HG03196 (cell line): ENCODE results near the gene NAPEPLD.
A peak's percentile ranks its signal among the peaks of the same experiment; 100 is the strongest.
"Not testable (repeated sequence)": the region's sequence is repeated elsewhere in the genome, so short reads cannot be mapped to it uniquely, and the experiment has no call there.

Experiments
- ATAC-seq: cut with Tn5 transposase; IDR thresholded peaks from one replicate; pipeline ENCODE4 v1.9.1; 2021; ENCODE audit not compliant: unreplicated experiment

NAPEPLD gene

GRCh38 chr7:103148994-103149807, at the start of gene NAPEPLD:
Gene NAPEPLD (minus strand): TSS chr7:103149099. CDS start chr7:103128776, 20,323 bp downstream.
- peak; percentile 81 for ATAC-seq

GRCh38 chr7:103198079-103198478, 49.2 kb upstream of the NAPEPLD start:
- not testable (repeated sequence) for ATAC-seq

GRCh38 chr7:103195364-103195763, 46.5 kb upstream of the NAPEPLD start:
- not testable (repeated sequence) for ATAC-seq

GRCh38 chr7:103172415-103173146, 23.7 kb upstream of the NAPEPLD start:
- ATAC-seq: not testable (repeated sequence)

DNA sequence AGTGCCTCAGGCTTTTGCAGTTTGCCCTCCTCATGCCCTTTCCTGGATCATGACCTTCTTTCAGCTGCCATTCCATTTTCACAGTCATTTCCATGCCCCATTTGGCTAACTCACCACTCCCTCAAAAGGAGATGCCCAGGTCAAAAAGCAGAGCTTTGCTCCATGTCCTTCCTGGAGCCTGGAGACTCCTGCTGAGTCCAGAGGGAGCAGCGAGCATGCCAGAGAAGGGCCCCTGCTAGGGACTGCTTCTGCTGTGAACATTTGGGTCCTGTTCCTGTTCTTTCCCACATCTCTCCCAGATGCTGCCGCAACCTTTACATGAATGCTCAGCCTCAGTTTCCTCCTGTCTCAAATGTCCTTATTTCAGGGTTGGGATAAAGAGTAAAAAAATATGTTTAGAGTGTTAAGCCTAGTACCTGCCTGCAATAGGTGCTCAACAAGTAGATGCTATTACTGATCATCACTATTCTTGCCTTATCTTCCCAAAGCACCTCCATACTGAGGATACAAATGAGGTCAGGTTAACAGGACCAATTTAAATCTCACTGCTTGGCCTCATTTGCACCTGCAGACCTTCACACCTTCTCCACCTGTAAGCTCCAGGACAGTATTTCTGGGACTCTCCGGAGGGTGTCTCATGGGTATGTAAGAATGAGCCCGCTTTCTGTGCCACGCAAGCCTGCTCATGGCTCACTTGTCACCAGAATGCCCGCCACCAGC, 23.0 kb upstream of the NAPEPLD start:
- not testable (repeated sequence) for ATAC-seq

DNA sequence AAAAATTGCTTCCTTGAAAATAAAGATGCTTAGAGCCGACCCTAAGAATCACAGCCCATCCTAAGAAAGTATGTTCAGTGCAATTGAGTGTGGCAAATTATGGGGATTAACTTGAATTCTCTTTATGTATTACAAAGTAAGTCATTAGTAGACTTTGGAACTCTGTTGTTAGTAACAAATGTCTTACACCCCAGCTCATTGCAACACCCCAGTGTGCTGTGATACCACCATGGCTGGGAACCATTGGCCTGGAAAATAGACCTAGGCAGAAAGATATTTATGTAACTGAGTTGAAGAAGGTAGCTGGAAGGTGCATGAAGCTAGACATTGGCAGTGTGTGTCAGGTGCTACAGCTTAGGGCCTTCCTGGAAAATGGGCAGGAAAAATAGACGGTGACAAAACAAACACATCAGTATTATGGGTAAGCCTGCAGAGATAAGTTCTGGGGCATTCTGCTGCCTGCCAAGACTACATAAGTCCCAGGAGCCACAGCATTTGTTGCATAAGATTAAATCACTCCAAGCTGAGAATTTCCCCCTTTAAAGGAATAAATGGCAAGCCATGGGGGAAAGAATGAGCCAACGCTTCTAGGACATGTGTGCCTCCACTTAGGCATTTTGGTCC, 18.1 kb upstream of the NAPEPLD start:
- ATAC-seq: not testable (repeated sequence)

GRCh38 chr7:103163087-103163825, 14.4 kb upstream of the NAPEPLD start:
- ATAC-seq: not testable (repeated sequence)

DNA sequence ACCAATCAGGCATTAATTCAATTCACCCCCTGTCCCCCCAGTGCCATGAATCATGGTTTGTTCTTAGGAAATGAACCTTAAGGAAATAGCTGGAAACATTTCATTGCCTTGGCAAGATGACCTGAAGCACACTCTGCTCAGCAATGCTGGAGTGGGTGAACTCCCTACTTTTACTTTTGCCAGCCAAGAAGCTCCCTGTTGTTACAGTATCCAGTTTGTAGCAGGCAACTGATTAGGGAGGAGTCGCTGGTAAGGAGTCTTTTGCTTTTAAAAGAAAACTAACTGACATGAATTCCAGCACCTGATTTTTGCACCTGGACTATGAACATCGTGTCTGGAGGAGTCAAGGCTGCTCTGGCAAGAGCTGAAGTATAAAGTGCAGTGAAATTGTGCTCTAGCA, 13.7 kb upstream of the NAPEPLD start:
- not testable (repeated sequence) for ATAC-seq

DNA sequence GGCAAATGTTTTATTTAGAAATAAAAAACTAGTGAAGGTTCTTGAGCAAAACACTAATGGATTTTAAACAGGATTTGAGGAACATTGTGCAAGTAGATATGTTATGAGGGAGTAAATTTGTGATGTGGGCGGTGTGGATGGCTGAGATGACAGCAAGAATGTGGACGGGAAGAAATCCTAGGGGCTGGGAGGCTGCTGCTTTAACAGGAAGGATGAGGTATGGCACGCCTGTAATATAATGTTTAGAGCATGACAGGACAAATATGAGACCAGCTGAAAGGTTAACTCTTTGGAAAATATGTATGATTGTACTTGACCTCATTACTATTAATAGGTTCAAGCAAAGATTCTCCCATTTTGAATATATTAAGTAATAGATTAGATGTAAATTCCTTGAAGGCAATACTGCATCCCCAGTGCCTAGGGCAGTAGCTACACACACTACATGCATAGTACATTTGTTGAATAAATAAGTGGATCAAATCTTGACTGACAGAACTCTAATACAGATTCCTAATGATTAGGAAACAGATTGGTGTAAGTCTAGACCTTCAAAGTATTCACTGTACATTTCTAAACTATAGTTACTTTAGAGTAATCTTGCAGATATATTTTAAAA, 13.2 kb upstream of the NAPEPLD start:
- ATAC-seq: not testable (repeated sequence)

GRCh38 chr7:103159072-103159471, 10.2 kb upstream of the NAPEPLD start:
- ATAC-seq: not testable (repeated sequence)

DNA sequence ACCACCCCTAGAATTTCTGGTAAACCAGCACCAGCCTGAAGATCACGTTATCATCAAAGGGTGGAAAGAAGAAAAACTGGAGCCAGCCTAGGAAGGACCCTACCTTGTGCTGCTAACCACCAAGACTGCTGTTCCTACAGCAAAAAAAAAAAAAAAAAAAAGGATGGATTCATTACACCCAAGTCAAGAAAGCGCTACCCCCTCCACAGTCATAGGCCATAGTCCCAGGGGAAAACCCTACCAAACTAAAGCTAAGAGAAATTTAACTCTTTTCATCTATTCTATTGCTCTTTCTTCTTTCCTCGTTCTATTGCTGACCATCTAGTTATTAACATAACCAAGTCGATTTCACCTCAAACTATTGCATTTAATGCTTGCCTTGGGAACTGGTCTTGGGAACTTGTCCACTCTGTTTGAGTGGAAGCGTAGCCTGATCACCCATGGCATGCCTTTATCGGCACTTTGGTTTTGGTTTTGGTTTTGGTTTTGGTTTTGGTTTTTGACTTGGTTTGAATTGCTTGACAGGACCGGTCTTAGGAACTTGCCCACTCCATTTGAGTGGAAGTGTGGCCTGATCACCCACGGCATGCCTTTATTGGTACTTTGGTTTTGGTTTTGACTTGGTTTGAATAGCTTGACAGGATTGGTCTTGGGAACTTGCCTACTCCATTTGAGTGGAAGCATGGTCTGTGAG, 6.6 kb upstream of the NAPEPLD start:
- peak; percentile 56 for ATAC-seq

DNA sequence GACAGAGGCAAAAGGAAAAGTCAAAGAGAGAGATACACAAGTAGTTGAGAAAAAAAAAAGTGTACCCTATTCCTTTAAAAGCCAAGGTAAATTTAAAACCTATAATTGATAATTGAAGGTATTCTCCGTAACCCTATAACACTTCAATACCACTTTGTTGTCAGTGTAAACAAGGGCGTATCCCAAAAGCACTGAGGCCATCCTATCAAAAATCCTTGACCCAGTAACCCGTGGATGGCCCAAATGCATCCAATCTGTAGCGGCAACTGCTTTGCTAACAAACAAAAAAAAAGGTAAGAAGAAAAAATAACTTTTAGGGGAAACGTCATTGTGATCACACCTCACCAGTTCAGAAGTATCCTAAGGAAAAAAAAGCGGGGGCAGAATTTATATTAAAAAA, 5.1 kb upstream of the NAPEPLD start:
- ATAC-seq: no peak

DNA sequence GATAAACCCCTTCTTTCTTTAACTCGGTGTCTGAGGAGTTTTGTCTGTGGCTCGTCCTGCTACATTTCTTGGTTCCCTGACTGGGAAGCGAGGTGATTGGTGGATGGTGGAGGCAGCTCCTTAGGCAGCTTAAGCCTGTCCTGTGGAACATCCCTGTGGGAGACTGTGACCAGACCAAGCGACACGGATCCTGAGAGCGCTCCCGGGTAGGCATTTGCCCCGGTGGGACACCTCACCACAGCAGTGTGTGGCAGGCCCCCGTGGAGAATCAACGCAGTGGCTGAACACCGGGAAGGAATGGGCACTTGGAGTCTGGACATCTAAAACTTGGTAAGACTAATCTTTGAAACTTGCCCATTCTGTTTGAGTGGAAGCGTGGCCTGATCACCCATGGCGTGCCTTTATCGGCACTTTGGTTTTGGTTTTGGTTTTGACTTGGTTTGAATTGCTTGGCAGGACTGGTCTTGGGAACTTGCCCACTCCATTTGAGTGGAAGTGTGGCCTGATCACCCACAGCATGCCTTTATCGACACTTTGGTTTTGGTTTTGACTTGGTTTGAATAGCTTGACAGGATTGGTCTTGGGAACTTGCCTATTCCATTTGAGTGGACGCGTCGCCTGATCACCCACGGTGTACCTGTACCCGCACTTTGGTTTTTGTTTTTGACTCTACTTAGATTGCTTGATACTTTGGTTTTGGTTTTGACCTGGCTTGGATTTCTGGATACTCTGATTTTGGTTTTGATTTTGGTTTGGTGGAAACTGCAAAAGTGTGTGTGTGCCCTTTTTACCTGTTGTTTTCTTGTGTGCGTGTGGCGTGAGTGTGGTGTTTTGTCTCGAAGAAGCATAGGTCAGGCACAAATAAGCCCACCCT, 4.1 kb upstream of the NAPEPLD start:
- not testable (repeated sequence) for ATAC-seq

DNA sequence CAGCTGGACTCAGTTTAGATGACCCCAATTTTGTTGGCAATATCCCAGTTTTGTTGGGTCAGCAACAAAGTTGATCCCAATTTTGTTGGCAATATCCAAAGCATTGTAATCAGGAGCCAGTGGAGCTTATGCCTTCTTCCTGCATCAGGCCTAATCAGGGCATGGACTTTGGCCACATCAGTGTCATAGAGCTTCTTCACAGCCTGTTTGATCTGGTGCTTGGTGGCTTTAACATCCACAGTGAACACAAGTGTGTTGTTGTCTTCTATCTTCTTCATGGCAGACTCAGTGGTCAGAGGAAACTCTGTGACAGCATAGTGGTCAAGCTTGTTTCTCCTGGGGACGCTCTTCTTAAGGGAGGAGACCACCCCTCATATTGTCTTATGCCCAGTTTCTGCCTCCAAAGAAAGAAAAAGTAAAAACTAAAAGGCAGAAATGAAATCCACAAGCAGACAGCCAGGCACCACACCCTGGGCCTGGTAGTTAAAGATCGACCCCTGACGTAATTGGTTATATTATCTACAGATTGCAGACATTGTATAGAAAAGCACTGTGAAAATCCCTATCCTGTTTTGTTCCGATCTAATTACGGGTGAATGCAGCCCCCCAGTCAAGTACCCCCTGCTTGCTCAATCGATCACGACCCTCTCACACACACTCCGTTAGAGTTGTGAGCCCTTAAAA, 3.2 kb upstream of the NAPEPLD start:
- not testable (repeated sequence) for ATAC-seq

- ATAC-seq: no peak
Measured at GRCh38 chr7:103150192-103150591, 1.3 kb upstream of the NAPEPLD start.

DNA sequence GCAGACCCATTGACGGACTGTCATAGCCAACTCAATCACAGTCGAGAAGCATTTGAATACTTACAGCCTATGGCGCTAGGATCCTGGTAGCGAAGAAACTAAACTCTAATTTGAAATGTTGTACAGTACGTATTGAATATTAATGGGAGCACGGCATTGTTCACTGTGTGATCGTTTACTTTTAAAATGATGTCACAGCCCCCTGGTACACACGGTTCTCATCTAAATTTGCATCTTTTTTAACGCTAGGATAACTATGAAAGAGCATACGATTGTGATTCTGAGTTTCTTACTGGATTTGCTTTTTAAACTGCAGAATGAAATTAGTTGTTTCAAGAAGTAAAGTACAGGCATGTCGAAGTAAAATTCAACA, 895 bp upstream of the NAPEPLD start:
- no peak for ATAC-seq

DNA sequence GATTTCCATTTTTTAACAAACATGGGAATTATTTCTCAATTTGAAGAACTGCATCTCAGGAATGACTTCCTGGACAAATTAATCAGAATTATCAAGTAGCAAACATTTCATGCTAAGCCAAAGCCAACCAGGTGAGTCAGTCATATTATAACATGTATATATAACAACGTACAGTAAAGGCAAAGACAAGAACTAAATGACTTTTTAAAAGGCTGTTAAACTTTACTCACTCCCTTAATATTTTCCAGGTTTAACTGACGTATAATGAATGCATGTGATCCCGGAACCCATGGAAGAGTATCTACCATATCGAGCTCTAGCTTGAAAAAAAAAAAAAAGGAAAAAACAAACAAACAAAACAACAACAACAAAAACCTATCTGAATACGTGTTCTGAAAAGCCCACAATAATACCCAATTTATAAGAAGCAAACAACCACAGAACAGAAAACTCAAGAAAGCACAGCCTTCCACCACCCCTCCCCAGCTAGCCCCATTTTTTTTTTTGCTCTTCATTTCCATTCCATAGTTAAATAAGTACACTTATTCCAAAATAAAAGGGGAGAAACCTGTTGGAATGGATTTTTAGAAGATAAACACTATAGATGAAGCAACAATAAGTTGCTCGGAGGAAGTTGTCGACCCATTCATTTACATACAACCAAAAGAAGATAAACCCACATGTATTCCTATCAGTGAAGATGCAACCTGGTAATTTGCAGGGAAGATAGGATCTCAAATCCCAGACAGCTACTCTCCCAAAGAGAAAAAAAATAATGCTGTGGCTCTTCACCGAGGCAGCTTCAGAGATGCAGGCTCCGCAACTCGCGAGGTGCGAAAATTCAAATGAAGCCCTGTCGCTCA, 537 bp downstream of the NAPEPLD start:
- ATAC-seq: peak; percentile 2
